Caco-2 (cell line): ENCODE data around the gene ZNF592. TPM values are rescaled to one million over a fixed set of nuclear protein-coding genes. Genes with fewer than 3 reads are reported as not detected.

ENCODE experiments used
- BruUV-seq: library from RNA; stranded (reverse); fragments of 400-500 nt; replicated peaks from 2 replicates; lab custom pipeline; 2021; lab: Mats Ljungman, UMichigan
- CTCF ChIA-PET: fragments of 300-600 bp; sonication (Branson Sonifier 250); formaldehyde crosslinking; loops from one replicate; lab custom pipeline; 2022; ENCODE audit warnings: antibody characterized with exemption; lab: Charles Lee
- POLR2A ChIA-PET: fragments of 300-600 bp; sonication (Branson Sonifier 250); formaldehyde crosslinking; loops from one replicate; lab custom pipeline; 2022; ENCODE audit warnings: antibody characterized with exemption; lab: Charles Lee
- DNase-seq, 2 experiments: peaks; one replicate each; pipeline versions ENCODE4 v3.0.0 to v3.0.0-alpha.2; 2020 to 2022
- H3K27me3 ChIP-seq: replicated peaks from 2 replicates; pipeline ENCODE4 v1.6.0; 2011; ENCODE audit warnings: low read length; ENCODE audit not compliant: control insufficient read depth, insufficient read depth
- H3K36me3 ChIP-seq: 2 replicates; pipeline ENCODE4 v1.5.1; 2011; ENCODE audit warnings: low read length; ENCODE audit not compliant: control insufficient read depth, insufficient read depth
- H3K4me1 ChIP-seq: fragments of 250-450 bp; sonication (Bioruptor Pico); 2 replicates; pipeline ENCODE4 v1.5.1; 2020; ENCODE audit warnings: mild to moderate bottlenecking
- H3K4me3 ChIP-seq: 2 replicates; pipeline ENCODE4 v1.5.1; 2011; ENCODE audit warnings: low read depth, mild to moderate bottlenecking, control low read depth, low read length
- H3K9me3 ChIP-seq: fragments of 250-450 bp; sonication (Bioruptor Pico); 2 replicates; pipeline ENCODE4 v1.5.1; 2020; ENCODE audit warnings: mild to moderate bottlenecking, moderate library complexity
- H3K27ac Mint-ChIP-seq: one replicate; pipeline ENCODE4 v1.8.0; 2022; ENCODE audit warnings: mixed read lengths; ENCODE audit not compliant: unreplicated experiment
- H3K27me3 Mint-ChIP-seq: one replicate; pipeline ENCODE4 v1.8.0; 2022; ENCODE audit warnings: mixed read lengths; ENCODE audit not compliant: insufficient read depth, unreplicated experiment
- H3K36me3 Mint-ChIP-seq: one replicate; pipeline ENCODE4 v1.8.0; 2022; ENCODE audit warnings: mild to moderate bottlenecking, mixed read lengths; ENCODE audit not compliant: insufficient read depth, unreplicated experiment
- H3K4me1 Mint-ChIP-seq: one replicate; pipeline ENCODE4 v1.8.0; 2022; ENCODE audit warnings: low read depth, mixed read lengths; ENCODE audit not compliant: unreplicated experiment
- H3K4me3 Mint-ChIP-seq: one replicate; pipeline ENCODE4 v1.8.0; 2022; ENCODE audit warnings: mild to moderate bottlenecking, moderate library complexity, mixed read lengths; ENCODE audit not compliant: unreplicated experiment
- H3K9me3 Mint-ChIP-seq: one replicate; pipeline ENCODE4 v1.8.0; 2022; ENCODE audit warnings: mixed read lengths; ENCODE audit not compliant: unreplicated experiment
- intact Hi-C: fragments of 100-400 bp; cut with micrococcal nuclease; formaldehyde crosslinking; loops from one replicate; pipeline ENCODE4 v1.10.0; 2022; ENCODE audit not compliant: unreplicated experiment
- total RNA-seq: library from RNA; stranded (reverse); gene quantifications from 2 replicates; pipeline ENCODE4 v1.2.3, GENCODE V29; 2022
- TF ChIP-seq, protein P1 (sequence below), 2 experiments: fragments of 200-600 bp in 1 of 2; IDR thresholded peaks; 1 replicate in 1 of 2; 2 replicates in 1 of 2; pipeline versions ENCODE4 v1.5.1 to v1.8.0; 2011 to 2022; ENCODE audit warnings: antibody characterized with exemption in 1 of 2, control low read depth in 1 of 2, inconsistent platforms in 1 of 2, low read depth in 1 of 2, low read length in 1 of 2, mild to moderate bottlenecking in 1 of 2, moderate library complexity in 1 of 2; ENCODE audit not compliant: insufficient read depth in 1 of 2, severe bottlenecking in 1 of 2, unreplicated experiment in 1 of 2

Gene ZNF592
- total RNA-seq, 1 experiment from 2014 or later = 30.6 TPM

DNA sequence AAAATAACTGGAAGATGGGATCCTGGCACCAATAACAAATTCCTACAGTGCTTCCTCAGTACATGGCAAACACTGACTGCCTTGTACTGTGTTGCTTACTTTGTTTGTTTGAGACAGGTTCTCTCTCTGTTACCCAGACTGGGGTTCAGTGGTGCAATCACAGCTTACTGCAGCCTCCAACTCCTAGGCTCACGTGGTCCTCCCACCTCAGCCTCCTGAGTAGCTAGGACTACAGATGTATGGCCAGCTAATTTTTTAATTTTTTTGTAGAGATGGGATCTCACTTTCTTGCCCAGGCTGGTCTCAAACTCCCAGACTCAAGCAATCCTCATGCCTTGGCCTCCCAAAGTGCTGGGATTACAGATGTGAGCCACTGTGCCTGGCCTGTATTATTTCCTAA lies 65.0 kb downstream of the ZNF592 start:
- intact Hi-C loops = no loop called here

DNA sequence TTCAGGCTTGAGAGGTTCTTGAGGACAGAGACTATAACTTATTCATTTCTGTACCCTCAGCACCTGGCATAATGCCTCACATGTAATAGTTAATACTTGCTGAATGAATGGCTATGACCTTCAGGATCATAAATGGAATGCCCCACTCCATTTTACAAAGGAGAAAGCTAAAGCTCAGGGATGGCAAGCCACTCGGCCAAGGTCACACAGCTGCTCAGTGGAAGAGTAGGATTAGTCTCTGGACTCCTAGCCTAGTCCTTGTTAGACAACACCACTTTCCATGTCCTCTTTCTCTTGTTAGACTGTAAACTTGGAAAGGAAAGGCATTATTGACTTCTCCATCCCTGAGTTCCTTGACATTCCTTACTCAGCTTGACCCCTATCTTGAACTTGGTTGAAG lies 65.5 kb downstream of the ZNF592 start:
- POLR2A ChIA-PET = no interaction called here
- Histone ChIP-seq H3K27me3 (no peaks in the 10 kb centered on the region), H3K9me3 (no peaks in the 10 kb centered on the region), H3K4me3 (no peak overlapping the region), H3K4me1 (peaks cover 16% of the 10 kb centered on the region), H3K36me3 (no peaks in the 10 kb centered on the region)
- CTCF ChIA-PET = no interaction called here
- no peak for DNase-seq
- Mint-ChIP-seq H3K4me3 (no peak overlapping the region), H3K36me3 (peaks cover 21% of the 10 kb centered on the region), H3K9me3 (no peaks in the 10 kb centered on the region), H3K27ac (no peak overlapping the region), H3K4me1 (peaks cover 10% of the 10 kb centered on the region), H3K27me3 (no peaks in the 10 kb centered on the region)
- TF ChIP-seq, protein P1, sequence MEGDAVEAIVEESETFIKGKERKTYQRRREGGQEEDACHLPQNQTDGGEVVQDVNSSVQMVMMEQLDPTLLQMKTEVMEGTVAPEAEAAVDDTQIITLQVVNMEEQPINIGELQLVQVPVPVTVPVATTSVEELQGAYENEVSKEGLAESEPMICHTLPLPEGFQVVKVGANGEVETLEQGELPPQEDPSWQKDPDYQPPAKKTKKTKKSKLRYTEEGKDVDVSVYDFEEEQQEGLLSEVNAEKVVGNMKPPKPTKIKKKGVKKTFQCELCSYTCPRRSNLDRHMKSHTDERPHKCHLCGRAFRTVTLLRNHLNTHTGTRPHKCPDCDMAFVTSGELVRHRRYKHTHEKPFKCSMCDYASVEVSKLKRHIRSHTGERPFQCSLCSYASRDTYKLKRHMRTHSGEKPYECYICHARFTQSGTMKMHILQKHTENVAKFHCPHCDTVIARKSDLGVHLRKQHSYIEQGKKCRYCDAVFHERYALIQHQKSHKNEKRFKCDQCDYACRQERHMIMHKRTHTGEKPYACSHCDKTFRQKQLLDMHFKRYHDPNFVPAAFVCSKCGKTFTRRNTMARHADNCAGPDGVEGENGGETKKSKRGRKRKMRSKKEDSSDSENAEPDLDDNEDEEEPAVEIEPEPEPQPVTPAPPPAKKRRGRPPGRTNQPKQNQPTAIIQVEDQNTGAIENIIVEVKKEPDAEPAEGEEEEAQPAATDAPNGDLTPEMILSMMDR (IDR thresholded peaks at IDR 0.05; ENCODE audit: insufficient read depth in 1 of 2, low read depth in 1 of 2, low read length in 1 of 2, severe bottlenecking in 1 of 2, unreplicated experiment in 1 of 2) = no peak
- intact Hi-C loops = no loop called here
- no TSS peak for BruUV-seq

More for the DNA sequence above, 65.0 kb downstream of the ZNF592 start:
- no peak overlapping the region for H3K4me3 Mint-ChIP-seq
- H3K36me3 ChIP-seq = no peaks in the 10 kb centered on the region
- no peaks in the 10 kb centered on the region for H3K9me3 ChIP-seq
- TF ChIP-seq, protein P1 (IDR thresholded peaks at IDR 0.05; ENCODE audit: insufficient read depth in 1 of 2, low read depth in 1 of 2, low read length in 1 of 2, severe bottlenecking in 1 of 2, unreplicated experiment in 1 of 2) = no peak
- H3K4me1 Mint-ChIP-seq = peaks cover 6% of the 10 kb centered on the region
- no peaks in the 10 kb centered on the region for H3K27me3 Mint-ChIP-seq
- no TSS peak for BruUV-seq
- ChIA-PET POLR2A (no interaction called here), CTCF (no interaction called here)
- no peaks in the 10 kb centered on the region for H3K27me3 ChIP-seq
- H3K9me3 Mint-ChIP-seq = no peaks in the 10 kb centered on the region
- H3K4me3 ChIP-seq = no peak overlapping the region
- DNase-seq = no peak
- H3K27ac Mint-ChIP-seq = no peak overlapping the region
- peaks cover 11% of the 10 kb centered on the region for H3K4me1 ChIP-seq
- H3K36me3 Mint-ChIP-seq = peaks cover 24% of the 10 kb centered on the region

DNA sequence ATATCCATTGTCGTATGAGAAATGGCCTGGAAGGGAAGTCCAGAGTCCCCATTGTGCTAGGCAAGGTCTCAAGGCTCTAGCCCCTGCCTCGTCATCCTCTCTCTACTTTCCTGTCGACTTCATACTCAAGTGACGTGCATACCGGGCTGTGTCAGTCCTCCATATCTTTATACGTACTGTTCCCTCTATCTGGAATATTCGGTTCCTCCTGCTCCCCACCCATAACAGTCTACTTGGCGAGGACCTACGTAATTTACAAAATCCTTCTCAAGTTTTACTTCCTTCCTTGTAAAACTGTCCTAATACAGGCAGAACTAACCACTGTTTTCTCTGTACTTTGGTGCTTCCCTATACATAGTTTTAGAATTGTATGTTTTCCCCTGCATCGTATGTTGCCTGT lies 66.5 kb downstream of the ZNF592 start:
- no peak overlapping the region for H3K4me3 Mint-ChIP-seq
- BruUV-seq = no TSS peak
- TF ChIP-seq, protein P1 (IDR thresholded peaks at IDR 0.05; ENCODE audit: insufficient read depth in 1 of 2, low read depth in 1 of 2, low read length in 1 of 2, severe bottlenecking in 1 of 2, unreplicated experiment in 1 of 2) = no peak
- H3K27me3 Mint-ChIP-seq = no peaks in the 10 kb centered on the region
- H3K27me3 ChIP-seq = no peaks in the 10 kb centered on the region
- CTCF ChIA-PET = no interaction called here
- H3K9me3 ChIP-seq = no peaks in the 10 kb centered on the region
- no peaks in the 10 kb centered on the region for H3K9me3 Mint-ChIP-seq
- intact Hi-C loops = loop anchor here (5.0 kb wide), 1 partner anchor 163 kb away; the partner anchor contains the start of gene WDR73
- DNase-seq = no peak
- no peak overlapping the region for H3K27ac Mint-ChIP-seq
- H3K4me3 ChIP-seq = no peak overlapping the region
- H3K4me1 ChIP-seq = peaks cover 25% of the 10 kb centered on the region
- H3K36me3 ChIP-seq = no peaks in the 10 kb centered on the region
- H3K36me3 Mint-ChIP-seq = peaks cover 15% of the 10 kb centered on the region
- peaks cover 17% of the 10 kb centered on the region for H3K4me1 Mint-ChIP-seq
- POLR2A ChIA-PET = no interaction called here
